Stimulated activated naive CD4-positive, alpha-beta T cell (primary cell): Measurements from ENCODE around the gene EPM2AIP1.
"Not testable (repeated sequence)": the region's sequence is repeated elsewhere in the genome, so short reads cannot be mapped to it uniquely, and the experiment has no call there.

Experiments
- DNase-seq, 6 experiments: peaks; one replicate each; lab custom pipeline; 2025; lab: John Stamatoyannopoulos, UW

Gene EPM2AIP1

DNA sequence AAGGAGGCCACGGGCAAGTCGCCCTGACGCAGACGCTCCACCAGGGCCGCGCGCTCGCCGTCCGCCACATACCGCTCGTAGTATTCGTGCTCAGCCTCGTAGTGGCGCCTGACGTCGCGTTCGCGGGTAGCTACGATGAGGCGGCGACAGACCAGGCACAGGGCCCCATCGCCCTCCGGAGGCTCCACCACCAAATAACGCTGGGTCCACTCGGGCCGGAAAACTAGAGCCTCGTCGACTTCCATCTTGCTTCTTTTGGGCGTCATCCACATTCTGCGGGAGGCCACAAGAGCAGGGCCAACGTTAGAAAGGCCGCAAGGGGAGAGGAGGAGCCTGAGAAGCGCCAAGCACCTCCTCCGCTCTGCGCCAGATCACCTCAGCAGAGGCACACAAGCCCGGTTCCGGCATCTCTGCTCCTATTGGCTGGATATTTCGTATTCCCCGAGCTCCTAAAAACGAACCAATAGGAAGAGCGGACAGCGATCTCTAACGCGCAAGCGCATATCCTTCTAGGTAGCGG is at the start of gene EPM2AIP1:
Gene EPM2AIP1, minus strand, starts transcription at position 326 of the 520 bp plus-strand sequence. Its CDS starts 54 bp downstream, at position 272.
- DNase-seq = no peak

DNA sequence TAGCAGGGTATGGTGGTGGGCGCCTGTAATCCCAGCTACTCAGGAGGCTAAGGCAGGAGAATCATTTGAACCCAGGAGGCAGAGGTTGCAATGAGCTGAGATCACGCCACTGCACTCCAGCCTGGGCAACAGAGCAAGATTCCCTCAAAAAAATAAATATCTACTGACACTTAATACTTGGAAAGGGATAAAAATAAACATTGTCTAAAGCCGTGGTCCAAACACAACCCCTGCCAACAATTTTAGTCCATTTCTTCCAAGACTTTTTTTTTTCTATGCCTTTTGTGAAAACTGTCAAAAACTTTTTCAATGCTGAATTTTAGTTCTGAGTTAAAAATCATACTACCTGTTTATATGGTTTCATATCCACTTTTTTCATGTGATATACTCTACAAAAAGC is 49.8 kb upstream of the EPM2AIP1 start:
- DNase-seq = not testable (repeated sequence)

DNA sequence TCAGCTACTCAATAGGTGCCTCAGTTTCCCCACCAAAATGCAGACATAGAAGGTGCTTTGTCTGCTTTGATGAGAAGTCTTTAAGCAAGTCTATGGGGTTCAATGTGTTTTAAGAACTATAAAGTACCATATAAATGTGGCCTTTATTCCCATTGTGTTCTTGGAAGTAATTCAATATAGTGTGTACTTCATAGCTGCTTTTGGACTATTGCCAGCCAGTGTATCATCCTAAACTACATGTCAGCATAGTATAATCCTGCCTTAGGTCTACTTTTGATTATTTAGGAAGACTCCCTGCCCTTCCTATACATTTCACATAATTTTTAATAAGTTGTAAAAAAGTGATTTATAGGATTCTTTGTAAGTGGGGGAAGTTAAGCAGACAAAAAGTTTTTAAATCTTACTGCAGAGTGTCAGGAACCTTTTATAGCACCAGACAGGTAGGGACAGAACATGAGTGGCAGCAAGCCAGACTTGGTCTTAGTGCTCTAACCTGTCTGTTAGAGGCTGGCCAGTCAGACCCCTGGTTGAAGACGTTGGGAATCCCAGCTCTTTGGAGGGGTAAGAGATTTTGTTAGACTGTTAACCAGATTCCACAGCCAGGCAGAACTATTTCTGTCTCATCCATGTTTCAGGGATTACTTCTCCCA is 48.7 kb upstream of the EPM2AIP1 start:
- no peak for DNase-seq

DNA sequence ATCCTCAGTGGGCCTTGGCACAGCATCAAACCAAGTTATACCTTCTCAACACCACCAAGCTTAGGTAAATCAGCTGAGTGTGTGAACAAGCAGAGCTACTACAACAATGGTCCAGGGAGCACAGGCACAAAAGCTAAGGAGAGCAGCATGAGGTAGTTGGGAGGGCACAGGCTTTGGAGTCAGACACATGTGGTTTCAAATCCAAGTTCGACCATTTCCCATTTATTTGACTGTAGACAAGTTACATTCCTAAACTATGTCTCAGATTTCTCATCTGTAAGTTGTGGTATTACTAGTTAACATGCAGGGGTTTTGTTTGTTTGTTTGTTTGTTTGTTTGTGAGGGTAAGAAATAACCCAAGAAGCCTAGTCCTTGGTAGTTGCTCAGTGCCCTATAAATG is 47.3 kb upstream of the EPM2AIP1 start:
- DNase-seq = no peak

DNA sequence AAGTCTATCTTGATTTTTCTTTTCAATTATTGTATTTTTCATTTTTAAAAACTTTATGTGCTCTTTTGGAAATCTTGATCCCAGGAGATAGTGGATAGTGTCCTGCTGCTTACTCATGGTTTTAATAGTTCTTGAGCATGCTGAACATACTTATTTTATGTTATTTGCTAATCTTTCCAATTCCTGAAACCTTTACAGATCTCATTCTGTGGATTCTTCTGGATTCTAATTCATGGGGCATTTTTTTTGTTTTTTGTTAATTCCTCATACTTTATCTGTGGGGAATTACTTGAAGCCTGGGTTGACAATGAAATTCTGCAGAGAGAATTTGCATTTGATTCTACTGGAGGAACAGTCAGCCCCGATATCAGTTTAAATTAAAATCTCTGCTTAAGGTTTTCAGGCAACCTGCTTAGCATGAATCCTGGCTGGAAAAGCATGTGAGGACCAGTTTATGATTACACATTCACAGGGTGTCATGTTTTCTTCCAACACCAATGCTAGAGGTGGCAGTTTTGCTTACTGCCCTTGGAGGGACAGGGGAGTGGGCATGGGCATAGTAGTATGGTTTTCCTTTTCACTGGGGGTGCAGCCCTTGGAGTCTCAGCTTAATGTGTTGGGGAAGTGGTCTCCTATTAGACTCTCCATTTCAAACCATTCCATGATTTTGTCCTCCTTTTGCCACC is 46.4 kb upstream of the EPM2AIP1 start:
- DNase-seq = no peak

DNA sequence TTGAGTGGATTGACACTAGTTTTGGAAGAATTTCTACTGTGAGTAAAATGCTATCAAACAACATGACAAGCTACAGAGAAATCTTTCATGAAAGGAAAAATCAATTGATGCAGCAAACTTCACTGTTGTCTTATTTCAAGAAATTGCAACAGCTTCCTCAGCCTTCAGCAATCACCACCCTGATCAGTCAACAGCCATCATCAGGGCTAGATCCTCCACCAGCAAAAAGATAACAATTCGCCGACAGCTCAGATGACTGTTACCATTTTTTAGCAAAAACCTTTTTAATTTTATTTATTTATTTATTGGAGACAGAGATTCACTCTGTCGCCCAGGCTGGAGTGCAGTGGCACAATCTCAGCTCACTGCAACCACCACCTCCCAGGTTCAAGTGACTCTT is 44.4 kb upstream of the EPM2AIP1 start:
- DNase-seq = no peak

DNA sequence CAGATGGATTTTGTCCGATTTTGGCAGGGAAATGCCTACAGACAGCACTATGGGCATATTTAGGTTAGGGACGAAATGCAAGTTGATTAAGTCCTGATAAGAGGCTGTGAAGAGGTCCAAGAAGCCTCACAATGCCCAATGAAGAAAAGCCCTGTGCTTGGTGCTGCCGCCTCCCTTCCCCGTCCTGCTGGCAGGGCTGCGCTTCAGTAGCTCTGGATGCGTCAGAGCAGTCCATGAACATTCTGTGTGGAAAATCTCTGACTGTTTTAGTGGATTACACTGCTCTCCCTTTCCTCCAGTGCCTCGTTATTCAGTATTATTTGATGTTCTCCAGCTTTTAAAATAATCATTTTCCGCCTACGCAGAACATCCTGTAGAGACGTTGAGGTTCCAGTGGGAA is 40.0 kb upstream of the EPM2AIP1 start:
- DNase-seq = no peak

DNA sequence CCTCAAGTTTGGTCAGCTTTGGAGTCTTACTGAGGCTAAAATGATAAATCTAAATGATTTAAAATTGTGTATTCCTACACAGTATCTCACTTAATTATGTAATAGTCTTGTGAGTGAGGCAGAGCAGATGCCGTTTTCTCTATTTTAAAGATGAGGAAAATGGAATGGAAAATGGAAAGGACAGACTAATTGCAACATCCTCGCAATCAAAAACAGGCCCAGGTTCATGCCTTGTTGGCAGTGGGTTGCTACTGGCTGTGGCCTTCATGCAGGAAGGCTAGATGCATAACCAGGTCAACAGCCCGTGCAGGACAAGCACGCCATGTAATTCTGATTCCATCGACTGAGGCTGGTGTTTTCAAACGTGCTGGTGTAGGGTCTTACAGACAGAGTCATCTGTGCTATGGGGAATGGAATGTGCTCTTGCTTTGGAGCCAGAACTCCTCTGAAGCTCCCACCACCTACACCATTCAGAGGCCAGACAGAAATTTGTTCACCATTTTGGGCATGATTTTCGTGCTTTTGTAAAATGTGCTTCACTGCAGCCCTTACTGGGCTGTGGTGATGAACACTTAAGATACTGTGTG is 38.3 kb upstream of the EPM2AIP1 start:
- DNase-seq = no peak

DNA sequence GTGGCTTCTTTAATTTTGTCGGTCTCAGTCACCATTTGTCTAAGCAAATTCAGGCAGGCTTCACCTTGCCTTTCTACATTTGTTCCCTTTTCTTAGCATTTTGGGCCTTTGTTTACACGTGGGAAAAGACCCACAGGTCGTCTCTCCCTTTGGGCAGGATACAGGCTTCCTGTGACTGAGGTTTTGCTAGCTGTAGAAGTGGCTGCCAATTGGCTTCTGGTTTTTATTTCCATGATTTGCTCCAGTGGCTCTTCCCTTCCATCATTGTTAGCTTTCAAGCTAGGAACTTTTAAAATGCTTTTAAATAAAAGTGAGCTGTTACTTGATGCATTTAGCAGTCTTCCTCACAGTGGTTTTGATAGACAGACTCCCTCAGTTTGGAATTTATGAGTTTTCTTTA is 37.7 kb upstream of the EPM2AIP1 start:
- no peak for DNase-seq

DNA sequence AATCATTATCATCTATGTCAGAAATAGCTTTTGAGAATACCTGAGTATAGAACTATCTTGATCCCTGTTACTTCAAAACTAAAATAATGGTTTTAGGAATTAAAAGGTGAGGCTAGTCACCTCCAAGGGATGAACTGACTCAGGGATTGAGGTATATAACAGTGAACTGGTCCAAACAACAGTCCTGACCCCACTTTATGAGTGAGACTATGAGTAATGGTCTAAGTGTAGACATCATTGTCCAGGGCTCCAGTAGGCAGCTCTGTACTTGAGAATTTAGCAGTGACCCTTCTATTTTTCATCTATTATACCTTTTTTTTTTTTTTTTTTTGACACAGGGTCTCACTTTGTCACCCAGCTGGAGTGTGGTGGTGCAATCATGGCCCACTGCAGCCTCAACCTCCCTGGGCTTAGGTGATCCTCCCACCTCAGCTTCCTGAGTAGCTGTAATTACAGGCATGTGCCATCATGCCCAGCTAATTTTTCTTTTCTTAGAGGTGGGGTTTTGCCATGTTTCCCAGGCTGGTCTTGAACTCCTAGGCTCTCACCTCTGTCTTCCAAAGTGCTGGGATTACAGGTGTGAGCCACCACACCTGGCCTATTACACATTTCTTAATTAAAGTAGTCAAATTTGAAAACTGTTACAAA is 36.7 kb upstream of the EPM2AIP1 start:
- DNase-seq = no peak

DNA sequence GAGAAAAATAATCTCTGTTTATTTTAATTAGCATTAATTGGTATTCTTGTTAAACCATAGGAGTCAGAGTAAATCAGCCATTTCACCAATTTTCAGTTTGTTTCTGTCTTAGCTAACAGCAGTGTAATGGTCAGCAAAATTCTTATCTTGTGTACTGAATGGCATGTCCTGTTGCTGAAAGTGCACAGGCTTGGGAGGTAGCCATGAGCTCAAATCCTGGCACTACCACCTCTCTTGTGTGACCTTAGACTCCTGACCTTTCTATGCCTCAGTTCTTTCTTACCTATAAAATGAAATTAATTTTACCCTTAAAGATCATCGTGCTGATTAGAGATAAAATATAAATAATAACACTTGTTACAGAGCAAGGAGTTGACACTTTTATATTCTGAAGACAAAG is 36.2 kb upstream of the EPM2AIP1 start:
- no peak for DNase-seq

DNA sequence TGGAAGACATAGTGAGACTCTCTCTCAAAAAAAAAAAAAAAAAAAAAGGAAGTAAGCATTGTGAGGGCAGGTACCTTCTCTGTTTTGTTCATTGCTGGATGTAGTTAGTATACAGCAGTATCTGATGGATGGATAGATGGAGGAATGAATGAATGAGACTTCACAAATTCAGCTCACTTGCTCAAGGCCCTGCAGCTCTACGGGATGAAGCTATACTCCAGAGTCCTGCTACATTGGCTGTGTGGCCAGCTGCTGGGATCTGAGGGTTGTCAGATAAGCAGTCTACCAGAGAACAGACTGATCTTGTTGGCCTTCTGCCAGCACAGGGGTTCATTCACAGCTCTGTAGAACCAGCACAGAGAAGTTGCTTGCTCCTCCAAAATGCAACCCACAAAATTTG is 35.4 kb upstream of the EPM2AIP1 start:
- no peak for DNase-seq

DNA sequence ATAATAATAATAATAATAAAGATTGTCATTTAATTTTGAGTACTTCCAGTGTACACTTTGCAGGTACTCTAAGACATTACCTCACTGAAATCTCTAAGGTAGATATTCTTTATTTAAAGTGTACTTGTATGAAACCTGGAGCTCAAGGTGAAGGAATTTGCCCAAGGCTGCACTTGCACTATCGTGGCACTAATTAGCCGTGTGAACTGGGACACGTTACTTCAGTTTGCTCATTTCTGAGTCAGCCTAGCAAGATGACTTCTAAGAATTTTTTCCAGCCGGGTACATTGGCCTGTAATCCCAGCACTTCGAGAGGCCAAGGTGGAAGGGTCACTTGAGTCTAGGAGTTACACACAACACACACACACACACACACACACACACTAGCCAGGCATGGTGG is 33.9 kb upstream of the EPM2AIP1 start:
- DNase-seq = no peak

DNA sequence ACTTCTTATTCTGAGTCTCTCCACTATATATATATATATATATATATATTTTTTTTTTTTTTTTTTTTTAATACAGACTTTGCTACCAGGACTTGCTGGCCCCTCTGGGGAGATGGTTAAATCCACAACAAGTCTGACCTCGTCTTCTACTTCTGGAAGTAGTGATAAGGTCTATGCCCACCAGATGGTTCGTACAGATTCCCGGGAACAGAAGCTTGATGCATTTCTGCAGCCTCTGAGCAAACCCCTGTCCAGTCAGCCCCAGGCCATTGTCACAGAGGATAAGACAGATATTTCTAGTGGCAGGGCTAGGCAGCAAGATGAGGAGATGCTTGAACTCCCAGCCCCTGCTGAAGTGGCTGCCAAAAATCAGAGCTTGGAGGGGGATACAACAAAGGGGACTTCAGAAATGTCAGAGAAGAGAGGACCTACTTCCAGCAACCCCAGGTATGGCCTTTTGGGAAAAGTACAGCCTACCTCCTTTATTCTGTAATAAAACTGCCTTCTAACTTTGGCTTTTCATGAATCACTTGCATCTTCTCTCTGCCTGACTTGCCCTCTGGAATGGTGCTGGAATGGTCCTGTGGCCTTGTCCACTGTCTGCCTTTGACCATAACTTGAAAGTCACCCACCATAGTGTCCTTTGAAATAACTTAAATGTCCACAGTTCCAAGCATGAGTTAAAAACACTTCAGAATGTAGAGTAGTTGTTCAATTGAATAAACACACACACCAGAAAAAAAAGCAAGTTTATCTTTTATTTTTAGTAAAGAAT is 32.8 kb upstream of the EPM2AIP1 start:
- DNase-seq = no peak

DNA sequence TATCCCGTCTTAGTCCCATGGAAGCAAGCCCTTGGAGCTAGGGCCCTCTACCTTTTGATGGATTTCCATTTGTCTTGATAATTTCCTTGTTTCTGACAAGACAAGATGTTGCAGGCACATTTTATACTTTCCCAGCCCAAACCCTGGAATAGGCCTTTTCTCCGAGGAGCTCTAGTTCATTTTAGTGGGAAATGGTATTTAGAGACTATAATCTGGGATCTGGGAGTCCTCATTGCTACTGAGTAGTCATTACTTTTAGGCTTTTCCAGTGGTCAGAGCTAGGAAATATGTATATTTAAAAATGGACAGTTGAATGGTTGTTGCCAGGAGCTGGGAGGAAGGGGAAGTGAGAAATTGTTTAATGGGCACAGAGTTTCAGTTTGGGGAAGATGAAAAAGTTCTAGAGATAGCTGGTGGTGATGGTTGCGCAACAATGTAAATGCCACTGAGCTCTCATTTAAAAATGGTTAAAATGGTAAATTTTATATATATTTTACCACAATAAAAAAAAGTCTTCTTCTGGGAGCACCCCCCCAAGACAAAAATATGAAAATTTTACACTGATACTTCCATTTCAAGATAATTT is 32.0 kb upstream of the EPM2AIP1 start:
- no peak for DNase-seq

DNA sequence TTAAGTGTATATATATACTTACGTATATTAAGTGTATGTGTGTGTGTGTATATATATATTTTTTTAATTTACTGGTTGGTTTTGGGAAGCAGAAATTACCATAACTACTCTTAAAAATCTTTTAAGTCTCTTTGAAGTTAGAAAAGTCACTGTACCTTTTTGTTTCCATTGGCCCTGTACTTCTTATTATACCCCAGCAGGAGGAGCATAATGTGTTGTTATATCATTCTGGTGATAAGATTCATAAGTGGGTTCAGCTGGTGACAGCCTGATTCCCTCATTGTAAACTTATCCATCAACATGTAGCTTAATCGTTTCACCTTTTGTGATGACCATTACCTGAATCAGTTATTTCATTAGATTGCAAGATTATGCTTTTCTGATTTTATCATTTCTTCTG is 31.2 kb upstream of the EPM2AIP1 start:
- DNase-seq = no peak

DNA sequence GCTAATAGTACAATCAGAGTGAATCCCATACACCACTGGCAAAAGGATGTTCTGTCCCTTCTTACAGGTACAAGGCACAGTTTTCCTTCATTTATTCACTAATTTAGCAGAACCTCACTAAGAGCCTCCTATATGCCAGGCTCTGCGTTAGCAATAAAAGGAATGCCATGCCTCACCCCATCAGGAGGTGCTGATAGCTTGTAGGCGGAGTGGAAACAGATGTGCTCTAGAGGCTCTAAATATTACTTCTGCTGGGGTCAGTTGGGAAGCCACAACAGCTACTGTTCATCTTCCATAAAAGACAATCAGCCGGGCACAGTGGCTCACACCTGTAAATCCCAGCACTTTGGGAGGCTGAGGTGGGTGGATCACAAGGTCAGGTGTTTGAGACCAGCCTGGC is 24.8 kb upstream of the EPM2AIP1 start:
- DNase-seq = no peak

DNA sequence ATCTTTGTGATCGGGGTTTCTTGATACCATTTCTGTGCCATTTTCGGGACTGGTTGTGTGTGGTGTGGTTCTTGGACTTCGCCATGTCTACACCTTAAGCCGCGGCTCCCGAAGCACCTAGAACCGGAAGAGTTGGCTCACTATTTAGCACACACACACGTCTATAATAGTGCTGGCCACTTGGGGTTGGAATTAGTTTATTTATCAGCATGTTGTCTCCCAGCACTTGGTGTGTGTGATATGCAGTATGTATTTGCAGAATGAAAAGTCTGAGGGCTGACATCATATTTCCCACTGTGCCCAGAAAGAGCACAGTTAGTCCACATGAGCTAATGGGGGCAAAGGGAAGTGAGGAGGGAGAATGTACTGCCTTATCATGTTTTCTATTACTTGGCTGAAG is 24.0 kb upstream of the EPM2AIP1 start:
- DNase-seq = no peak

DNA sequence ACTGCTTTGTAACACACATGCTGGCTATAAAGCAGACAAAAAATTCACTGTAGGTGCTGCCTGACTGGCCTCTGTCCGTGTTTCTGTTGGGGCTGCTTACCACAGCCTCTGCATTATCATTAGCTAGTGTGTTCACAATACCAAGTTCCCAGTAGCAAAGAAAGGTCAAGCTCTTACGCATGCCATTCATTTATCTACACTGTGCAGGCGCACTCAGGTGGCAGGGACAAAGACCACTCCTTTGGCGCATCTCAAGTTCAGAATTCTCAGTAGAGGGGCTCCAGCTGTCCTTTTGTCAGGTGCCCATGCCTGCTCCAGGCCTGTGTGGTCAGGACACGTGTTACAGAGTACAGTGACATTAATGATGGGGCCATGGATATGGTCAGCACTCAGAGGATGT is 22.7 kb upstream of the EPM2AIP1 start:
- DNase-seq = no peak

DNA sequence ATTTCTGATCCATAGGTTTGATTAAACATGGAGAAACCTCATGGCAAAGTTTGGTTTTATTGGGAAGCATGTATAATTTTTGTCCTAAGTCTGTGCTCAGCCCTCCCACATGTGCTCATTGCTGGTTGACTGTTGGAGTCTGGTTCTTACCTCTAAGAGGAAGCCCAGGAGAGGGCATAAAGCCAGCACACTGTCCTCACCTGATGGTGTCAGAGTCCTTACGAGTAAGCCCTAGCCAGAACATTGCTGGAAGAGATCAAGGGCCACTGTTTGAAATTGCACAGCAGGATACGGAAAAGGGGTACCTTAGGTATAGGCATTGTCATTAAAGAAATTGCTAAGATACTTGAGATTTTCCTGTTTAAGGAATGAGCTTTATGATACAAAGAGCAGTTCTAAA is 21.7 kb upstream of the EPM2AIP1 start:
- no peak for DNase-seq
